Renal cortex interstitium (tissue), 15 donors: Measurements from ENCODE around the gene TARM1. TPM values are rescaled to one million over a fixed set of nuclear protein-coding genes. Genes with fewer than 3 reads are reported as not detected.

Experiments used
- DNase-seq, 11 donors: peaks; one replicate each; pipeline ENCODE4 v3.0.0-alpha.2; 2013; ENCODE audit warnings: low read depth in 9 of 11, low spot score in 4 of 11; ENCODE audit errors: extremely low read depth in 1 of 11
- long read RNA-seq, 16 experiments: transcript quantifications; one replicate each; lab custom pipeline, GENCODE V29; 2026
- polyA plus RNA-seq, 3 donors: library from polyadenylated mRNA; unstranded; fragments of 120-200 nt; gene quantifications; one replicate each; pipeline ENCODE4 v1.2.1, GENCODE V29; 2013; ENCODE audit not compliant: insufficient read length in 3 of 3

The TARM1 gene
- polyA plus RNA-seq, result under 1 TPM in 2 of 3 donors, not detected in 1; 0.17 to 0.20 TPM
- long read RNA-seq, donor 1, result 0 reads
- long read RNA-seq, donor 2, result 0 reads
- long read RNA-seq, donor 3, result 0 reads
- long read RNA-seq, donor 4, result 0 reads
- long read RNA-seq, donor 5, result 0 reads
- long read RNA-seq, donor 6, result 0 reads
- long read RNA-seq, donor 7, result 0 reads
- long read RNA-seq, donor 8, result 0 reads
- long read RNA-seq, donor 9, result 0 reads
- long read RNA-seq, donor 10, result 0 reads
- long read RNA-seq, donor 11, result 0 reads
- long read RNA-seq, donor 12, result 0 reads
- long read RNA-seq, donor 13, result 0 reads
- long read RNA-seq, donor 14, result 0 reads
- long read RNA-seq, donor 15, result 0 reads
- long read RNA-seq, donor 16, result 0 reads

DNA sequence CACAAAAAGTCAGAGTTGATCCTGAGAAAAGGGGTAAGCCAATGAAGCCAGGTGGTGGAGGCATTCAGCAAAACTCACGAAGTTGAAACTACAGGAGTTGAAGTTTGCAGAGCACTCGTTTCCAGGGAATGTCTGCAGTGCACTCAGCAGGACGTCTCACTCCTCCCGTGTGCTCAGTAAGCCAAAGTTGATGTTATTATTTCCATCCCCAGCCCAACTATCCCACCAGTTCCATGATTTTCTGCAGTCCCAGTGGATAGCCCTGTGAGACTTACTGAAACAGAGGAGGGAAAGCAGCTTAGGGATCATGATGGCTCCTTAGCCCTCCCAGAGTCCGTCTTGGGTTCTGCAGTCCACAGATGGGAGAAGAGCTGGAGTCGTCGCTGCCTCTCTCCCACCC lies at the start of gene TARM1:
TSS of gene TARM1 (minus strand) at position 334 of the 400 bp plus-strand sequence. CDS start at position 309, 25 bp downstream.
- no peak for DNase-seq

DNA sequence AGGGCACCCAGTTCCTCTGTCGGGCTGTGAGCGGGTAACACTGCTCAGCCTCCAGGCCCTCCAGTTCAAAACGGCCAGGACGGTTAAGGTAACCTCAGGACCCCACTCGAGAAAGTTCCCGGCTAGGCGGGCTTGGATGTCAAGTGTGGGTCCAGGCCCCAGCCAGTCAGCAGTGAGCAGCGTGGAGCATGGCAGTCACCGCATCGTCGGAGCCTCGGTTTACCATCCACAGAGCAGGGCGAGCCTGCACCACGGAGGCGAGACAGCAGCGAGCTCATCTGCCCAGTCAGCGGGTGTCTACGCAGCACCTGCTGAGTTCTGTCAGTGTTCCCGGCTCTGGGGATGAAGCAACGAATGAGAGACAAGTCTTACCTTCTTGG lies 48.4 kb upstream of the TARM1 start:
- no peak for DNase-seq

DNA sequence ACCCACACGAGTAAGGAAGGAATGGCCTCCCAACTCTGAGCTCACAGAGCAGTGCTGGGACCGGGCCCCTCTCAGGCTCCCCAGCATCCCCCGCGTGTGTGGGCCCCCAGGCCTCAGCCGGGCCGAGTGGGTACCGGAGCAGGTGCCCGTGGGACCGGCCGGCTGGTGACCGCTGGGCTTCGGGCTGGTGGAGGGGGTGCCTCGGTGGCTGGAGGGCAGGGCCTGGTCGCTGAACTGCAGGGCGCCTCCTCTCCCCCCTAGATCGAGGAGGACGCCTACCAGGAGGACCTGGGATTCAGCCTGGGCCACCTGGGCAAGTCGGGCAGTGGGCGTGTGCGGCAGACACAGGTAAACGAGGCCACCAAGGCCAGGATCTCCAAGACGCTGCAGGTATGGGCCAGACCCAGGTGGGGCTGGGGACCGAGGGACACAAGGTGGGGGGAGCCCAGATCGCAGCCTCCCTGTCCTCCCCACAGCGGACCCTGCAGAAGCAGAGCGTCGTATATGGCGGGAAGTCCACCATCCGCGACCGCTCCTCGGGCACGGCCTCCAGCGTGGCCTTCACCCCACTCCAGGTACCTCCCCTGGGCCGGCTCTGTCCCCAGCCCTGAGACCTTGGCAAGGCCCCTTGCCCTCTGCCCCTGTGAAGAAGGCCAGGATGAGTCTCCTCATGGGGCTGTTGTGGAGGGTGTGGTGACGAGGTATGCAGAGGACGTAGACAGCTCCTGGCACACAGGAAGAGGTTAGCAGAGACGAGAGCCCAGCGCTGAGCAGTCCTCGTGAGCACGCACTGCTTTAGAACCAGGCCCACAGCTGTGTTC lies 47.8 kb upstream of the TARM1 start:
- no peak for DNase-seq

DNA sequence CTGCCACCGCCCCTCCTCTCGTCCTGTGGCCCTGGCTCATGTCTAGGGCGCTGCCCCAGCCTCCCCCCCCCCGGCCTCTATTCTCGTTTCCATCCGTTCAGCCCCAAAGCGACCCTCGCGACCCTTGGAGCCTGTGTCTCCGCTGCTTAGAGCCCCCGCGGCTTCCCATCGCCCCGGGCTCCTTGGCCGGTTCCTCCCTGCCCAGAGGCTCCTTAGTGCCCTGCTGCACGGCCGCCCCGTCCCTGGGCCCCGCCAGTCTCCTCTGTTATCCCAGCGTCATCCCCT lies 47.2 kb upstream of the TARM1 start:
- DNase-seq, result no peak

DNA sequence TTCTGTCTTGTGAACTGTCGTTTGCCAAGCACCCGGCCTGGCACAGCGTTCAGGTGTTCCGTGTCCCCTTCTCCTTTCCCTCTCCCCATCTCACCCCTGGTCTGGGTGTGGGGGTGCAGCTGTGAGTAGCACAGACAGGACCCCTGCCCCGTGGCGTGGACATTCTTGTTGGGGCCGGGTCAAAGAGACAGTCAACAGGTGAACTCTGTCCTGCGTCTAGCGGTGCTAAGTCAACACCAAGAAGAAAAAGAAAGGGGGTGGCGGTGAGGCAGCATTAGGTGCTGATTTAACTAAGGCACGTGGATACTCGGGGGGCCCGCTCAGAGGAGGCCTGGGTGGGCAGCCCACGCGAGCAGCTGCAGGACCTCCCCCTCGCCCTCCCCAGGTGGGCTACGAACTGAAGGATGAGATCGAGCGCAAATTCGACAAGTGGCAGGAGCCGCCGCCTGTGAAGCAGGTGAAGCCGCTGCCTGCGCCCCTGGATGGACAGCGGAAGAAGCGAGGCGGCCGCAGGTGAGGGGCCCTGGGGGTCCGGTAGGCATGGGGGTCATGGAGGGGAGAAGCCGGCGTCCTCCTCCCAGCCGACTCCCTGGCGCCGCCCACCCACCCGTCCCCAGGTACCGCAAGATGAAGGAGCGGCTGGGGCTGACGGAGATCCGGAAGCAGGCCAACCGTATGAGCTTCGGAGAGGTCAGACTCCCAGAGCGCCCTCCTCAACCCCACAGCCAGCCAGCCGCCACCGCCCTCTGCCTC lies 46.7 kb upstream of the TARM1 start:
- no peak for DNase-seq

DNA sequence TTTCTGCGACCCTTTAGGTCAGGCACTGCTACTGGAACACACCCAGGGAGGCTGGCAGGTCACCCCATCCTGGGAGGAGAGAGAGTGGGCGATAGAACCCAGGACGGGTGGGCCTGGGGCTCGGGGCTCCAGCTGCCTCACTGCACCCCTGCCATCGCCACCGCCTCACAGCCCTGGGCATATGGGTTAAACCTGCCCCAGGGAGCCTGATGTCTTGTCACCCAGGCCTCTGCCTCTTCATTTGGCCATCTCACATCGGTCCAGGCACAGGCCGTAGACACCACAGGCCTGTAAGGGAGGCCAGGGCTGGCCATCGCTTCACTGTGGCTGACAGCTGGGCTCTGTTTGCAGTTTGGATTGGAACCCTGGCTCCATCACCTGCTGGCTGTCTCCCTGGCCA lies 44.5 kb upstream of the TARM1 start:
- DNase-seq, result no peak

DNA sequence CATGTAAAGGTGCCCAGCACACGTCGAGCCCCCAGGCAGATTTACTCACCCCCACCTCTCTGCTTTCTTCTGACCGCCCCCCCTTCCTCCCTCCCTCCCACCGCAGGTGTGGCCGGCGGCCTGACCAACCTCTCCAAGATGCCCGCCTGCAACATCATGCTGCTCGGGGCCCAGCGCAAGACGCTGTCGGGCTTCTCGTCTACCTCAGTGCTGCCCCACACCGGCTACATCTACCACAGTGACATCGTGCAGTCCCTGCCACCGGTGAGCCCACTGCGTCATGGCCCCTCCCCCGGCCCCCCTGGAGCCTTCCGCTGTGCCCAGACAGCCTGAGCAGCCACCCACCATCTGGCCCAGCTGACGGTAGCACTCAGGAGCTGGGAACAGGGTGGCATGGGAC lies 43.2 kb upstream of the TARM1 start:
- no peak for DNase-seq

DNA sequence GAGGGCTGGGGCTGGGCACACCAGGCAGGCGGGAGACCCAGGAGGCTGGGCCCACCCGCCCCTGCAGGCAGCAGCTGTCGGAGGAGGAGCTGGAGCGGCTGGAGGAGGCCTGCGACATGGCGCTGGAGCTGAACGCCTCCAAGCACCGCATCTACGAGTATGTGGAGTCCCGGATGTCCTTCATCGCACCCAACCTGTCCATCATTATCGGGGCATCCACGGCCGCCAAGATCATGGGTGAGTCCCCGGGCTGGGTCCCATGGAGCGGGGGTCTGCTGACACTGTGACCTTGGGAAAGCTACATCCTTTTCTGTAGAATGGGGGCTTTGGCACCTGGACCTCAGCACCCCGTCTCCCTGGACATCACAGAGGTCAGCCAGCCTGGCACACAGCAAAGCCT lies 42.5 kb upstream of the TARM1 start:
- DNase-seq, result no peak

DNA sequence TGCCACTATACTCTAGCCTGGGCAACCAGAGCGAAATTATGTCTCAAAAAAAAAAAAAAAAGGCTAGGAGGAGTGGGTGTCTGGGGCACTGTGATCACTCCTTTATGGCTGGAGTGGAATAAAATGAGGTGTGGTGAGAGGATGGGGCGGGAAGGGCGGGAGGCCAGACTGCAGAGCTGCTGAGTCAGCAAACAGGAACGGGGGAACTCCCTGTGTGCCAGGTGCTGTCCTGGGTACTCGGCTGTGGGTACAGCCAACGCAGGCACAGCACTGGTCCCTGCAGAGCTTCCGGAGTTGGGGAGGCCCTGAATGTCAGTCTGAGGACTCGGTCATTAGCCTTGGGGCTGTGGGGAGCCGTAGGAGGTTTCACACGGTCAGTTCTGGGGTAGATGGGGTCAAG lies 40.1 kb upstream of the TARM1 start:
- DNase-seq, result no peak

DNA sequence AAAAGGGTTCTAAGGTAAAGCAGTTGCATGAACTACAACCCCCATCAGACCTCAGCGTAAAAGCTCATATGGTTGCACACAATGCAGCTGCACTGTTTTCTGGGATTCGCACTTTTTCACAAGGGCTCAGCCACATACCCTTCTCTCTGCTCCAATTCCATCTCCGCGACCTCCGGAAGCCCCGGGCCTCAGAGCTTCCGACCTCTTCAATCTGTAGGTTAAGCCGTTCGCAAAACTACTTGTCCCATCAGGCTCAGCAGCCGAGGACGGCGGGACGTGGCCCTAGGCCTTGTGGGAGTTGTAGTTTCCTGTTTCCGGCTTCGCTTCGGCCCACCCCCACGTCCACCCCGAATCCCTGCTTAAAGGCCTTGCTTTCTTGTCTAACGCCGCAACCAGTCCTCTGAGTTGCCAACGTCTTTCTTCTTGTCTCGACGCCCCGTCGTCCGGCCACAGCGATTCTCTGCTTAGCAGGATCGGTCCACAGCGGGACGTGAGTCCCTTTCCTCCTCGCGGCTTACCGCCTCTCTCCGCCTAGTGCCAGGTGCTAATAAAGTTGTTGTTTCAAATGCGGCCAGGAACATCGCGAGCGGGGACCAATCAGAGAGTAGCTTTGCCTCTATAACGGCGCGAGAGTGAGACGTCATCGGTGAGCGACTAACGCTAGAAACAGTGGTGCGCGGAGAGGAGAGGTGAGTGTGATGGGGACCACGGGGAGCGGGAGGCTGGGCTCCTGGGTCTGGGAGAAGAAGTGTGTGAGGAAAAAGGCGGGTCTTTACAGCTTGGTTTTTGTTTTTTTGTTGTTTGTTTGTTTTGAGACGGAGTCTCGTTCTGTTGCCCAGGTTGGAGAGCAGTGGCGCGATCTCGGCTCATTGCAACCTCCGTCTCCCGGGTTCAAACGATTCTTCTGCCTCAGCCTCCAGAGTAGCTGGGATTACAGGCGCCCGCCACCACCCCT lies 34.2 kb upstream of the TARM1 start, which contains the start of the genes PRPF31 and TFPT:
TSS of gene PRPF31 (plus strand) at position 646 of the 955 bp plus-strand sequence. CDS start 2,525 bp downstream, outside the sequence.
TSS of gene TFPT (minus strand) at position 549 of the 955 bp plus-strand sequence. CDS start at position 161, 388 bp downstream.
- peak; percentile 96 to 99 (median 98) for DNase-seq

DNA sequence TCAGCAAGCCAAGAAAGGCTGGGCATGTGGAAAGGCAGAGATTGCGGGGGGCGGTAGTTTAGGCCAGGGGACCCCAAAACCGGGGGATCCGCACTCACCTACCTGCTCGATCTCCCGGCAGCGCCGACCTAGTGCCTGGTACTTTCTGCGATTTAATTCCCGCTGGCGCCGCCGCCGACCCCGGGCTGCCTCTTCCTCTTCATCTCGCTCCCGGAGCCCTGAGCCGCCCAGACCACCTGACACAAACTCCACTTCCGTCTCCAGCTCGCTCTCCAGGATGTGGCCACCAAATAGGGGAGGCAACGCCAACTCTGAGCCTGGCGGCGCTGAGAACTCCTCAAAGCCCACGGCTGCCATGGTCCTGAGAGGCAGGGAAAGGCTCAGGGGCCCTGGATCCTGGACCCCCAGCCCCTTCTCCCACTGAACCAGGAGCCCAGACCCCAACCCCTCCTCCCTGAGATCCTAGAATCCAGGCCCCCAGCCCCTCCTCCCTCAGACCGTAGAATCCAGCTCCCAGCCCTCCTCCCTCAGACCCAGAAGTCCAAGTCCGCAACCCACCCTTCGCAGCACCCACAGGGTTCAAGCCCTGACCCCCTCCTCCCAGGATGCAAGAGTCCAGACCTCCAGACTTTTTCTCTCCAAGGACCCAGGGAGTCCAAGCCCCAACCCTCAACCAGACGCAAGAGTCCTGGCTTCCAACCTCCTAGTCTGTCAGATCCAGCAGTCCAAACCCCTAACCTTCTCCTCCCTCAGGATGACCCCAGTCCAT lies 33.4 kb upstream of the TARM1 start:
- no peak for DNase-seq

DNA sequence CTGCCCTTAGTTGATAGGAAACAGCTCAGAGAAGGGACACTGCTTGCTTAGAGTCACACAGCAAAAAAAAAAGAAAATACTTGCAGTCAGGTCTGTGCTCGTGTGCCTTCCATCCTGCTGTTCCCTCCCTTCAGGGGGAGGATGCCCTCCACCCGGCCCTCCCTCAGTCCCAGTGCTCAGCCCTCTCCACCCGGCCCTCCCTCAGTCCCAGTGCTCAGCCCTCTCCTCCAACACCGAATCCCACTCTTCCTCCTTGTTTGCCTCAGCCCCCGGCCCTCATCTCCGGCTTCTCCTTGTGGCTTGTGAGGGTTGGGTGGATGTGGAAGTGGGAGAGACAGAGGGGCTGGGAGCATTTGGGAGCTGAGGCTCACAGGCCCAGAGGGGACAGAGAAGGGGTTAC lies 28.5 kb upstream of the TARM1 start:
- DNase-seq, result no peak

DNA sequence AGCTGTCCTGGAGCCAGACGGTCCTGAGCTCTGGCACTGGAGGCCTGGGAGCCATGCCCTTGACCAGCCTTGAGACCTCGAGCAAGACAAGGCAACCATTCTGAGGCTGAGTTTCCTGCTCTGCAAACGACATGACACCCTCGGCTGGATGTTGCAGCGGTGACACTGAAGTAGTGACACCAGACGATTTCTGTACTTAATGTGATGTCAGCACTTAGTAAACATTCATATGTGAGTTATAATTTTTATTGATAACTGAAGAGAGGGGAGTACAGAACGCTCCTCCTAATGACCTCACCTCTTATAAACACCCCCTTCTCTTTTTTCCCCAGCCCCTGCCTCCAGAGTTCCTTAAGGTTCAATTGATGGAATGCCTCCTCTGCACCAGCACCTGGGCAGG lies 27.3 kb upstream of the TARM1 start:
- no peak for DNase-seq

DNA sequence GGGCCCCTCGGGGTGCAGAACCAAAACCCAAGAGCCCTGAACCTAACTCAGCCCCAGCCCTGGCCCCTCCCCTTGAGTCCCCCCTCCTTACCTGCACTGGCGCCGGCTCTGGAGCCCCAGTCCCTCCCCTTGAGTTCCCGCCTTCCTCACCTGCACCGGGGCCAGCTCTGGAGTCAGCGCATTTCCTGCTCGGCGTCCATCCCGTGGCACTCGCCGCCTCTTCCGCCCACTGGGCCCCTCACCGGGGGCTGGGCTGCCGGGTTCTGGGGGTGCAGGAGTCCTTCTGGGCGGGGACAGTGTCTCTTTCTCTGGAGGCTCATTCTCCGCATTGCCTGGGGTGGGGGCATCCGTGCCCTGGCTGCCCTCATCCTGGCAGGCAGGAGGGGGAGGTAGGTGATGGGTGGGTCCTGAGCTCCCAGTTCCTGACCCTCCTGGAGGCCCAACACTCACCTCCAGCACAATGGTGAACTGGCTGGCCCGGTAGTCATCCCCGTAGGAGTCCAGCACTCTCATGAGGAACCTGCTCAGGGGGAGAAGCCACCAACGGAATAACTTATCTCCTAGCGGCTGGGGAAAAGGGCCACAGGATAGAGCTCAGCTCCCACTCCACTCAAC lies 26.8 kb upstream of the TARM1 start:
- DNase-seq, result no peak

DNA sequence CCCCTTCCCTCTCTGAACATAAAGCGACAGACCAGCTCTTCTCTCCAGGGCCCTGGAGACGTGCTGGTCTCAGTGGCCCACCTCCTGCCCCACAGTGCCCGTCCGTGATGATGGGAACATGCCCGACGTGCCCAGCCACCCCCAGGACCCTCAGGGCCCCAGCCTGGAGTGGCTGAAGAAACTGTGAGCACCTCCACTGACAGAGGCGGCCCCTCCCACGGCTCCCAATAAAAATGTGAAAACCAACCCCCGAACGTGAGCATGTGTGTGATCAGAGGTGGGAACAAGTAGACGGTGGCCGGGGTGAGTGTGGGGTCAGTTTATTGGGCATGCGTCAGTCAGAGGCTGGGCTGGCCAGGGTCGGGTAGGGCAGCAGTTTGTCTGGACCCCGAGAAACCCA lies 25.6 kb upstream of the TARM1 start:
- no peak for DNase-seq

DNA sequence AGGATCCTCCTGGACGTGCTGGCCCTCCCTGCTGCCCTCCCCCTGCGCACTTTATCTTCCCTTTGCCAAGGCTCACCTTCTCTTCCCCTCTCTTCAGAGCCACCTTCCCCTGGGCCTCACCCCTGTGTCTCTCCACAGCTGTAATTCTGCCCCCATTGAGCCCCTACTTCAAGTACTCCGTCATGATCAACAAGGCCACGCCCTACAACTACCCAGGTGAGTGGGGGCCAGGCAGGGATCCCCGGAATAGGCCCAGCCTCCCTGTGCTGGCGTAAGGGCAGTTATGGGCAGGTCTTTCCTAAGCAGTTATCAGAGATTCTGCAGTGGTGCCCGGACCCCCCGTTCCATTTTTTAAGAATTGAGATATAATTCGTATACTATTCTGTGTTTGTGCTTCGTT lies 24.6 kb upstream of the TARM1 start:
- DNase-seq, result no peak

DNA sequence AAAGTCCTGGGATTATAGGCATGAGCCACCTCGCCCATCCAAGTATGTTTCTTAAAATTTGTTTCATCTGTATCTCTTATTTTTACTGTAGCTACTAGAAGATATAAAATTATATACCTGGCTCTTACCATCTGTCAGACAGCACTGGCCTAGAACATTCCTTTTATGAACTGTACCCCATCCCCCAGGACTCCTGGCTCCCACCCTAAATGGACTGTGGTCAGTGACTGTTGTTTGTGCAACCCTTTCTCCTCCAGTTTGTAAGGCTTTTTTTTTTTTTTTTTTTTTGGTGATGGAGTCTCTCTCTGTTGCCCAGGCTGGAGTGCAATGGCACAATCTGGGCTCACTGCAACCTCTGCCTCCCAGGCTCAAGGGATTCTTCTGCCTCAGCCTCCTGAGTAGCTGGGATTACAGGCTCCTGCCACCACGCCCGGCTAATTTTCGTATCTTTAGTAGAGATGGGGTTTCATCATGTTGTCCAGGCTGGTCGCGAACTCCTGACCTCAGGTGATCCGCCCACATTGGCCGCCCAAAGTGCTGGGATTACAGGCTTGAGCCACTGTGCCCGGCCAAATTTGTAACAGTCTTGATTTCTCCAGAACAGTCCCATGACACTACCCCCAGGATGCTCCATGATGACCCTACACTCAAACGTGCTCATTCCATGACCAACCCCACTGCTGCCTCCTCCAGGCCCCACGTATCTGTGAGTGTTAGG lies 24.0 kb upstream of the TARM1 start:
- DNase-seq, result no peak
